ENCODE measurements around the gene ARPC5L. TPM values are rescaled to one million over a fixed set of nuclear protein-coding genes. Genes with fewer than 3 reads are reported as not detected.

The ARPC5L gene
- total and polyA plus RNA-seq, 2 experiments from 2014 or later, result 44.0 to 84.4 TPM

GRCh38 chr9:124855566-124855943 lies 6.4 kb upstream of the ARPC5L start:
- 88% methylated on average over 18 of the region's 18 CpGs for WGBS (ENCODE audit: low lambda C conversion rate, missing lambda C conversion rate)
- no peaks in the 10 kb centered on the region for H3K27me3 ChIP-seq
- H3K4me1 ChIP-seq (ENCODE audit: insufficient read depth), result peaks cover 14% of the 10 kb centered on the region
- TF ChIP-seq CTCF (IDR thresholded peaks at IDR 0.05; ENCODE audit: poor library complexity) (no peak), EZH2 (IDR thresholded peaks at IDR 0.05; ENCODE audit: borderline replicate concordance) (no peak), EZH2phosphoT487 (IDR thresholded peaks at IDR 0.05; ENCODE audit: low read depth, severe bottlenecking, unreplicated experiment) (no peak)
- H3K79me2 ChIP-seq, result peaks cover 18% of the 10 kb centered on the region
- peaks cover 40% of the 10 kb centered on the region for H4K20me1 ChIP-seq (ENCODE audit: insufficient read depth, poor library complexity, severe bottlenecking)
- no peak overlapping the region for H3K4me3 ChIP-seq
- H3K9me2 ChIP-seq (replicated peaks; ENCODE audit: insufficient read depth), result no peaks in the 10 kb centered on the region
- H3K9me3 ChIP-seq (ENCODE audit: low read depth), result no peaks in the 10 kb centered on the region
- no peak overlapping the region for H2AFZ ChIP-seq
- no peaks in the 10 kb centered on the region for H3K36me3 ChIP-seq (replicated peaks; ENCODE audit: insufficient read depth, low read depth)
- no peak for DNase-seq (ENCODE audit: low spot score)
- H3K27ac ChIP-seq, result no peak overlapping the region
- H3K4me2 ChIP-seq, result no peak overlapping the region

- DNase-seq (ENCODE audit: low spot score), result no peak
- no peaks in the 10 kb centered on the region for H3K9me2 ChIP-seq (replicated peaks; ENCODE audit: insufficient read depth)
- H3K36me3 ChIP-seq (replicated peaks; ENCODE audit: insufficient read depth, low read depth), result no peaks in the 10 kb centered on the region
- H3K4me2 ChIP-seq, result no peak overlapping the region
- H3K27ac ChIP-seq, result no peak overlapping the region
- TF ChIP-seq EZH2 (IDR thresholded peaks at IDR 0.05; ENCODE audit: borderline replicate concordance), result no peak
- TF ChIP-seq EZH2phosphoT487 (IDR thresholded peaks at IDR 0.05; ENCODE audit: low read depth, severe bottlenecking, unreplicated experiment), result no peak
- TF ChIP-seq CTCF (IDR thresholded peaks at IDR 0.05; ENCODE audit: poor library complexity), result peak; percentile 30
- 61% methylated on average over 16 of the region's 16 CpGs for WGBS (ENCODE audit: low lambda C conversion rate, missing lambda C conversion rate)
- H2AFZ ChIP-seq, result no peak overlapping the region
- H3K79me2 ChIP-seq, result peaks cover 24% of the 10 kb centered on the region
- H4K20me1 ChIP-seq (ENCODE audit: insufficient read depth, poor library complexity, severe bottlenecking), result peaks cover 46% of the 10 kb centered on the region
- no peaks in the 10 kb centered on the region for H3K27me3 ChIP-seq
- H3K4me1 ChIP-seq (ENCODE audit: insufficient read depth), result peaks cover 20% of the 10 kb centered on the region
- no peak overlapping the region for H3K4me3 ChIP-seq
- no peaks in the 10 kb centered on the region for H3K9me3 ChIP-seq (ENCODE audit: low read depth)
Observed at GRCh38 chr9:124855944-124856765, 5.8 kb upstream of the ARPC5L start.

GRCh38 chr9:124857533-124858162 lies 4.3 kb upstream of the ARPC5L start:
- peaks cover 29% of the 10 kb centered on the region for H3K79me2 ChIP-seq
- peaks cover 51% of the 10 kb centered on the region for H4K20me1 ChIP-seq (ENCODE audit: insufficient read depth, poor library complexity, severe bottlenecking)
- H3K4me3 ChIP-seq, result no peak overlapping the region
- no peaks in the 10 kb centered on the region for H3K9me2 ChIP-seq (replicated peaks; ENCODE audit: insufficient read depth)
- 97% methylated on average over 24 of the region's 24 CpGs for WGBS (ENCODE audit: low lambda C conversion rate, missing lambda C conversion rate)
- no peaks in the 10 kb centered on the region for H3K36me3 ChIP-seq (replicated peaks; ENCODE audit: insufficient read depth, low read depth)
- no peak overlapping the region for H2AFZ ChIP-seq
- H3K4me1 ChIP-seq (ENCODE audit: insufficient read depth), result peaks cover 16% of the 10 kb centered on the region
- no peak overlapping the region for H3K27ac ChIP-seq
- no peak for TF ChIP-seq EZH2phosphoT487 (IDR thresholded peaks at IDR 0.05; ENCODE audit: low read depth, severe bottlenecking, unreplicated experiment)
- TF ChIP-seq EZH2 (IDR thresholded peaks at IDR 0.05; ENCODE audit: borderline replicate concordance), result no peak
- TF ChIP-seq CTCF (IDR thresholded peaks at IDR 0.05; ENCODE audit: poor library complexity), result no peak
- DNase-seq (ENCODE audit: low spot score), result no peak
- no peaks in the 10 kb centered on the region for H3K9me3 ChIP-seq (ENCODE audit: low read depth)
- no peak overlapping the region for H3K4me2 ChIP-seq
- no peaks in the 10 kb centered on the region for H3K27me3 ChIP-seq
